HG02571 (cell line): ENCODE data around the gene FGGY.
"Not testable (repeated sequence)": the region's sequence is repeated elsewhere in the genome, so short reads cannot be mapped to it uniquely, and the experiment has no call there.

Source experiments
- ATAC-seq: cut with Tn5 transposase; IDR thresholded peaks from one replicate; pipeline ENCODE4 v1.9.1; 2021; ENCODE audit warnings: mild to moderate bottlenecking, moderate library complexity; ENCODE audit not compliant: unreplicated experiment

FGGY gene

DNA sequence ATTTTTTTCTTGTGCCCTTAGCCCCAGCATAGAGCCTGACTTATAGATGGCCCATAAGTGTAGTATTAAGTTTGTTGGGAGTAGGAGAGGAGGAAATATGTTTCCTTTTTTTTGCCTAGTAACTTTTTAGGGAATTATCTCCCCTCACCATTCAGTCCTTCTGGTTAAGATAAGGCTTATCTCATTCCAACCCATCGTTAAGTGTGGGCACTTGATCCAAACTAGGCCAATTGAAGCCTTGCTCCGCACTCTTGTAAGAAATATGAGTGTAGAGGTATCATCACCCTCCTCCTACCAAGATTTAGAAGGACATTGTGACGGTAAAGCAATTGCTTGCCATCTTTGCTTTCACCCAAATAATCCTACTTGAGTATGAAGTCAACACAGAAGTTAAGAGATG lies 8.8 kb upstream of the FGGY start:
- no peak for ATAC-seq

- no peak for ATAC-seq
Observed at GRCh38 chr1:59289570-59289969, 7.3 kb upstream of the FGGY start.

DNA sequence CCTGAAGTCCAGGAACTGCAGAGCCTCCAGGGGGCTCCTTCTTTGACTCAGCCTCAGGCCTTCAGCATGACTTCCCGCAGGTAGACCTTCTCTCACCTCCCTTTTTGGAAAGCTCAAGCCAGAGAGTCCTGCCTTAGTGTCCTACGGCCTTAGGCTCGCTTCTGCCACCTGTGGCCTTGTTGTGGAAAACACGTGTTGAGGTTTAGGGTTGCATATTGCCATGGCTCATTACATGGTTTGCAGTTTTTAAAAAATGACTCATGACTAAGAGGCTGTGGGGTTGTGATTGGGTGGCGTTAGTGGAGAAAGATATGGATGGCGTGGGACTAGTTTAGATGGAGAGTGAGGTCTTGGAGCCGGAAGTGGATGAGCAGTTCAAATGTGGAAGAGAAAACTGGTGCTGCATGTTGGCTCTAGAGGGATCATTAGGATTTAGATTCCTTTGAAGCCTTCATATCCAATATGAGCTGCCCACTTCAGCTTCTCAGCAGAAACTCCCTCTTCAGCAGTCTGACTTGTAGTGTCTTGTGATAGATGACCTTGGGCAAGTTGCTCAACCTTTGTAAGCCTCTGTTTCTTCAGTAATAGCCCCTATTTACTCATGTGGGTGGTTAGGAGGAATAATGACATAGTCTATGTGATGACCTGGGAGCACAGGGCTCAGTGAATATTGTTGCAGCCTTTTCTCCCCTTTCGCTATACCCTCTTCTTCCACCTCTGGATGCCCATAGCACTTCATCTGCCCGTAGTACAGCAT lies 6.5 kb upstream of the FGGY start:
- ATAC-seq: peak; percentile 89

DNA sequence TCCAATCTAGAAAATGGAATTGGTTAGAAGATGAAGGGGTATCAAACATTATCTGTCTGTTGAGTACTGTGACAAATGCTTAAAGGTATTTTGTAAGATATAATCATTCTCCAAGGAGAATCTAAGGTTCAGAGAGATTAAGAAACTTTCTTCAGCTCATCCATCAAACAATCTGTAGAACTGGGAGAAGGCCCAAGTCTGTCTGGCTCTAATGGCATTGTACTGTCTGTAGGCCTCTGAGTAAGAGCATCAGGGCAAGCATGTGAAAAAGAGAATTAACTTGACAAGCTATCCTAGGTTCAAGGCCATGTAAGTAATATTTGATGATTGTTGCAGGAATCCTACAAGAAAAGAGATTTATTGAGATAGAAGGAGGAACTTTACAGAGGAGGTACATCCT lies 5.3 kb upstream of the FGGY start:
- no peak for ATAC-seq

GRCh38 chr1:59292562-59292961 lies 4.3 kb upstream of the FGGY start:
- no peak for ATAC-seq

- ATAC-seq: no peak
Observed at GRCh38 chr1:59293206-59293605, 3.7 kb upstream of the FGGY start.

- ATAC-seq: no peak
Observed at GRCh38 chr1:59293849-59294248, 3.0 kb upstream of the FGGY start.

GRCh38 chr1:59294423-59294822 lies 2.5 kb upstream of the FGGY start:
- ATAC-seq: no peak

DNA sequence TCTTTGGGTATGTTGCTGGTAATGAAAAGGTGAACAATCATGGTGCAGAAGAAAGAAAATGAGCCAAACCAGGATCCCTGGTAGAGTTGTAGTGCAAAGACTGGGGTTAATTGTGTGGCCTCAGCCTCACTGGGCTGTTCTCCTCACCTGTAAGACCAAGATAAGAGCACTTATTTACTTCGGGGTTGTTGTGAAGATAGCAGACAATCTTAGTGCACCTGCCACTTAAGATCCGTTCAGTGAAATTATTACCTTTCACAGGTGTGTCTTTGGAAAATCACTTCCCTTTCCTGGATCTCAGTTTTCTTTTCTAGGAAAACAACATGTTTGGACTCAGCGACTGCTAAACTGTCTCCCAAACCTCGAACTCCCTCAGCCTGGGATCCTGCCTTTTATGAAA lies 1.3 kb upstream of the FGGY start:
- ATAC-seq: no peak

- no peak for ATAC-seq
Observed at GRCh38 chr1:59298026-59298583, 1.2 kb downstream of the FGGY start.

- ATAC-seq: no peak
Observed at GRCh38 chr1:59298710-59299346, 1.9 kb downstream of the FGGY start.

GRCh38 chr1:59299670-59300069 lies 2.8 kb downstream of the FGGY start:
- not testable (repeated sequence) for ATAC-seq

DNA sequence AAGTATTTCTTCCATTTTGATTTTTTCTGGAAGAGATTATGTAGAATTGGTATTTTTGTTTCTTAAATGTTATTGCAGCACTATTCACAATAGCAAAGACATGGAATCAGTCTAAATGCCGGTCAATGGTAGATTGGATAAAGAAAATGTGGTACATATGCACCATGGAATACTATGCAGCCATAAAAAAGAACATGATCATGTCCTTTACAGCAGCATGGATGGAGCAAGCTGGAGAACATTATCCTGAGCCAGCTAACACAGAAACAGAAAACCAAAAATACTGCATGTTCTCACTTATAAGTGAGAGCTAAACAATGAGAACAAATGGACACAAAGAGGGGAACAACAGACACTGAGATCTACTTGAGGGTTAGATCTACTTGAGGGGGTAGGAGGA lies 5.4 kb downstream of the FGGY start:
- no peak for ATAC-seq

DNA sequence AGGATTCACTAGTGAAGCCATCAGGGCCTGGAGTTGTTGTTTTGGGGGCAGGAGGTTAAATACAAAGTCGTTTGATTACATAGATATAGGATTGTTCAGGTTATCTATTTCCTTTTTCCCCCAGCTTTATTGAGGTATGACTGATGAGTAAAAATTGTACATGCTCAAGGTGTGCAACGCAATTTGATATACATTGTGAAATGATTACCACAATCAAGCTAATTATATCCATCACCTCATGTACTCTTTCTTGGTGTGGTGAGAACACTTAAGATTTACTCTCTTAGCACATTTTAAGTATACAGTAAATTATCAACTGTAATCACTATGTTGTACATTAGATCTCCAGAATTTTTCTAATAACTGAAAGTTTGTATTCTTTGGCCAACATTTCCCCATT lies 6.0 kb downstream of the FGGY start:
- no peak for ATAC-seq

- ATAC-seq: no peak
Observed at GRCh38 chr1:59305188-59305587, 8.3 kb downstream of the FGGY start.

DNA sequence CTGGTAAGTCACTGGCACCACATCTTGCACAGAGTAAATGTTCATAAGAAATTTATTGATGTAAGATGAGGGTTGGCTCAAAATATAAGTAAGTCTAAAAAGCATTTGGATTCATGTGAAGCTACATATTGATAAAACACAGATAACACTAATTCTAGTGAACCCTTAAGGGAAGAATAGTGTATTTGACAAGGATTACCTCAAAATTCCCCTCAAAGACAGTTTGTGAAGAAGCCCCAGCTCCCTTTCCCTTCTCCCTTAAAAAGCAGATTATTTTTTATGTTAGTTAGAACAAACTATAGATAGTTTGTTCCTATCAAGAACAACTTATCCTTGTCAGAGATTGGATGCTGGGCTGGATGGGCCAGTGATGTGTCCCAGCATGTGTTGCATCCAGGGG lies 10.7 kb downstream of the FGGY start:
- no peak for ATAC-seq

DNA sequence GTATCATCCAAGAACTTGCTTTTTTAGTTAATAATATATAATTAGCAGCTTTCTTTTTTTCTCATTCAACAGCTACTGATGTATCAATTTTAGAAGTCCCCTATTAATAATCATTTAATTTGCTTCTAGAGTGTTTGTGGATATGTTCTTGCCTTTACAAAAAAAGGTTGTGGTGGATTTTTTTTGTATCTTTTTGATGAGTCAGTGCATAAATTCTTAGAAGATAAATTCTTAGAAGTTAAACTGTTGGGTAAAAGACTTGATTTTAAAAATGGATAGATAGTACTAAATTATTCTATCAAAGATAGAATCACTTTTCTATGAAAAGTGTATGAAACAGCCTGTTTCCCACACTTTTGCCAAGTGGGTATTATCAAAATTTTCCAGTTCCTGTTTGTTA lies 11.9 kb downstream of the FGGY start:
- no peak for ATAC-seq

DNA sequence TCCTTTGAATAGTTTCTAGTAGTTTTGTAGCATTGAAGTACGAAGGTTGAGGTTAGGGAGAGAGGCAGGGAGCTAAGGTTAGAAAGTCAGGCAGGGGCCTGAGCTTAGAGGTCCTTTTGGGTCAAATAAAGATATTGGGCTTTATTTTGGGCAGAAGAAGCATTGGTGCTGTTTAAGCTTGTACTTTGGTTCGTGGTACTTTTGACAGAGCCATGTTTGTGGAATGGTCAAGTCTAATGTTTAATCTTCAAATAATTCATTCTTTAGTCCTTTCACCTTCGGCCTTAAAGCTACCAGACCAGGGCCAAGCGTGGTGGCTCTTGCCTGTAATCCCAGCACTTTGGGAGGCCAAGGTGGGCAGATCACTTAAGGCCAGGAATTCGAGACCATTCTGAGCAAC lies 12.5 kb downstream of the FGGY start:
- ATAC-seq: no peak

GRCh38 chr1:59309795-59310548 lies 13.1 kb downstream of the FGGY start:
- no peak for ATAC-seq

DNA sequence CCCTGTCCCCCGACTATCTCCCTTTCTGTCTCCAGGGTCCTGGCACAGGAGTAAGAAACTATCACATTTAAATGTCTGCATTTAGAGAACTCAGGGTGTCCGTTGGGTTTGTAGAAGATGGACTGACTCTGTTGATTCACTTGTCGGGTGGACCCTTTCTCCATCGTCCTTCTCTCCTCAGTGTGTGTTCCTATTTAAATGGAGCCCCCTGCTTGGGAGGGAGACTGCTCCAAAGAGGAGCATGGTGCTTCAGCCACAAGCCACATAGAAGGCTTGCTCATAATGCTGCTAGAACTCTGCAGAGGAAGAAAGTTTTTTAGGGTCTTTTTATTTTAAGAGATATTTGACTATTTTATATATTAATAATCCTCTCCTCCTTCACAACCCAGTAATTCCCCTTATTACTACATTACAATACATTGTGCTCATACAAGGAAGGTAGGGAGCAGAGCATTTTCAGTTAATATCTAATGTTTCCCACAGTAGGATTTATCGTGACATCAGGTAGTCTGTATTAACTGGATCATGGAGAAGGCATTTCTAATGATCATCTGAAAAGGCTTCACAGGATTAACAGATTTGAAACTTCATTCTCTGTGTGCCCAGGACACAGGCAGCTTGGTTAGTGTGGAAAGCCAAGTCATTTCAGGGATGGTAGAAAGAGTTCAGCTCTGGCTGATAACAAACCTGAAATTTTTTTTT lies 13.8 kb downstream of the FGGY start:
- ATAC-seq: no peak
